ENCODE measurements around the gene THEM5. TPM values are rescaled to one million over a fixed set of nuclear protein-coding genes. Genes with fewer than 3 reads are reported as not detected.

Gene THEM5
- total and polyA plus RNA-seq, 10 of the 15 experiments (the other 5 are each of a cell fraction or from before 2014, with no cell fraction given): 0.16 TPM; not detected in 9

GRCh38 chr1:151831256-151831591 lies 22.3 kb downstream of the THEM5 start:
- 33% methylated on average over 3 of the region's 4 CpGs for WGBS (ENCODE audit: insufficient coverage, insufficient replicate concordance, low lambda C conversion rate, missing lambda C conversion rate)
- CTCF ChIA-PET: no interaction called here
- H3K4me2 ChIP-seq (ENCODE audit: control insufficient read depth, insufficient read depth): no peak overlapping the region

GRCh38 chr1:151830055-151830454 lies 23.5 kb downstream of the THEM5 start:
- Histone ChIP-seq H3K4me1 (ENCODE audit: control insufficient read depth, insufficient read depth, low read length) (peaks cover 5% of the 10 kb centered on the region), H3K36me3 (ENCODE audit: control insufficient read depth in 2 of 2, insufficient read depth in 2 of 2, low read length in 1 of 2) (no peaks in the 10 kb centered on the region), H2AFZ (ENCODE audit: control insufficient read depth, low read depth, low read length) (no peak overlapping the region), H3K79me2 (ENCODE audit: control insufficient read depth, insufficient read depth, low read length) (no peaks in the 10 kb centered on the region), H3K9me3 (replicated peaks; ENCODE audit: control insufficient read depth, insufficient read depth, low read length) (no peaks in the 10 kb centered on the region), H3K4me2 (ENCODE audit: control insufficient read depth, insufficient read depth) (no peak overlapping the region), H3K4me3 (no peak overlapping the region), H4K20me1 (ENCODE audit: control insufficient read depth, insufficient read depth) (no peaks in the 10 kb centered on the region), H3K9ac (ENCODE audit: control insufficient read depth, insufficient read depth, low read length) (no peak overlapping the region), H3K27me3 (replicated peaks in 1 of 2; ENCODE audit: control insufficient read depth in 2 of 2, insufficient read depth in 2 of 2, low read length in 1 of 2) (no peaks in the 10 kb centered on the region), H3K27ac (ENCODE audit: control insufficient read depth, insufficient read depth) (no peak overlapping the region)
- ChIA-PET POLR2A (interaction anchor here (0.7 kb wide), 1 partner anchor 66 kb away, joined by 4 read pairs; the partner anchor contains the start of gene MRPL9), RAD21 (ENCODE audit: unreplicated experiment) (no interaction called here), SMC1A (ENCODE audit: uncharacterized antibody, unreplicated experiment) (no interaction called here), CTCF (interaction anchor here (1.0 to 1.9 kb wide), 2 partner anchors 10 to 295 kb away, joined by 4 to 6 read pairs; partner anchors contain the start of gene C2CD4D)
- WGBS (ENCODE audit: insufficient coverage, insufficient replicate concordance, low lambda C conversion rate, missing lambda C conversion rate): 34% methylated on average over 5 of the region's 6 CpGs
- no peak for DNase-seq (ENCODE audit: low read depth, low spot score)
- ATAC-seq: no peak
- intact Hi-C loops (cut with micrococcal nuclease; ENCODE audit: unreplicated experiment) (loop anchor here (10.0 kb wide), 1 partner anchor 115 kb away; the partner anchor contains the start of gene CELF3), in situ Hi-C loops (cut with MboI) (loop anchor here (10.0 kb wide), 2 partner anchors 385 to 535 kb away; no protein-coding TSS in a partner anchor)
- no TSS peak for BruUV-seq (replicated peaks)
- no peak for FAIRE-seq
- TF ChIP-seq NR2F1 (conservative IDR thresholded peaks at IDR 0.05): no peak
- TF ChIP-seq TCF7 (IDR thresholded peaks at IDR 0.05; ENCODE audit: borderline replicate concordance): no peak
- no peak for TF ChIP-seq SMARCA5 (IDR thresholded peaks at IDR 0.05)
- no peak for TF ChIP-seq MAX (IDR thresholded peaks at IDR 0.05; ENCODE audit: low read depth, low read length)
- no peak for TF ChIP-seq SIX5 (IDR thresholded peaks at IDR 0.05; ENCODE audit: low read depth, low read length, severe bottlenecking)
- no peak for TF ChIP-seq HDGF (IDR thresholded peaks at IDR 0.05)
- no peak for TF ChIP-seq FOXM1 (IDR thresholded peaks at IDR 0.05; ENCODE audit: low read depth, low read length)
- TF ChIP-seq TBL1XR1 (IDR thresholded peaks at IDR 0.05; ENCODE audit: low read depth, low read length): no peak
- no peak for TF ChIP-seq HSF1 (IDR thresholded peaks at IDR 0.05; ENCODE audit: low read depth, low read length)
- no peak for TF ChIP-seq SREBF1 (IDR thresholded peaks at IDR 0.05; ENCODE audit: low read length)
- no peak for TF ChIP-seq IKZF1 (conservative IDR thresholded peaks at IDR 0.05)
- no peak for TF ChIP-seq POLR2AphosphoS5 (IDR thresholded peaks at IDR 0.05; ENCODE audit: low read length)

More at GRCh38 chr1:151831256-151831591, 22.3 kb downstream of the THEM5 start:
- Histone ChIP-seq H2AFZ (ENCODE audit: control insufficient read depth, low read depth, low read length) (no peak overlapping the region), H3K27me3 (replicated peaks in 1 of 2; ENCODE audit: control insufficient read depth in 2 of 2, insufficient read depth in 2 of 2, low read length in 1 of 2) (no peaks in the 10 kb centered on the region), H3K36me3 (ENCODE audit: control insufficient read depth in 2 of 2, insufficient read depth in 2 of 2, low read length in 1 of 2) (no peaks in the 10 kb centered on the region), H3K9me3 (replicated peaks; ENCODE audit: control insufficient read depth, insufficient read depth, low read length) (no peaks in the 10 kb centered on the region), H3K27ac (ENCODE audit: control insufficient read depth, insufficient read depth) (no peak overlapping the region), H4K20me1 (ENCODE audit: control insufficient read depth, insufficient read depth) (no peaks in the 10 kb centered on the region), H3K4me3 (no peak overlapping the region), H3K79me2 (ENCODE audit: control insufficient read depth, insufficient read depth, low read length) (no peaks in the 10 kb centered on the region), H3K4me1 (ENCODE audit: control insufficient read depth, insufficient read depth, low read length) (peaks cover 5% of the 10 kb centered on the region), H3K9ac (ENCODE audit: control insufficient read depth, insufficient read depth, low read length) (no peak overlapping the region)
- intact Hi-C loops (cut with micrococcal nuclease; ENCODE audit: unreplicated experiment): loop anchor here (10.0 kb wide), 1 partner anchor 116 kb away; the partner anchor contains the start of gene CELF3
- POLR2A ChIA-PET: no interaction called here
- in situ Hi-C loops (cut with MboI): loop anchor here (10.0 kb wide), 2 partner anchors 386 to 536 kb away; no protein-coding TSS in a partner anchor
- no TSS peak for BruUV-seq (replicated peaks)
- RAD21 ChIA-PET (ENCODE audit: unreplicated experiment): no interaction called here
- FAIRE-seq (no peak), ATAC-seq (no peak), DNase-seq (ENCODE audit: low read depth, low spot score) (no peak)
- TF ChIP-seq ZNF24 (IDR thresholded peaks at IDR 0.05): no peak
- TF ChIP-seq NR2C1 (IDR thresholded peaks at IDR 0.05): no peak
- TF ChIP-seq ZBTB33 (IDR thresholded peaks at IDR 0.05): no peak
- SMC1A ChIA-PET (ENCODE audit: uncharacterized antibody, unreplicated experiment): interaction anchor here (0.5 kb wide), 1 partner anchor 137 kb away, joined by 4 read pairs; no protein-coding TSS in a partner anchor

All from GM12878 (cell line).